Omental fat pad (tissue), 4 donors: ENCODE data around the gene PALD1. TPM values are rescaled to one million over a fixed set of nuclear protein-coding genes. Genes with fewer than 3 reads are reported as not detected.

ENCODE experiments used
- ATAC-seq: fragments of 150-250 bp; one replicate; pipeline ENCODE4 v1.9.1; 2016; ENCODE audit warnings: mild to moderate bottlenecking, moderate library complexity; ENCODE audit not compliant: low FRiP score
- DNase-seq: peaks from one replicate; pipeline ENCODE4 v3.0.0-alpha.2; 2019; ENCODE audit warnings: low spot score
- total RNA-seq, 4 donors: library from RNA; depleted of rRNA; stranded (reverse); fragments of >200 nt; gene quantifications; one replicate each; pipeline ENCODE4 v1.1.0, GENCODE V29; 2016
- TF ChIP-seq, protein P1 (sequence below), 3 donors: fragments of 450-650 bp; IDR thresholded peaks; one replicate each; pipeline ENCODE4 v1.5.1; 2016 to 2017; ENCODE audit warnings: antibody characterized with exemption in 3 of 3, mild to moderate bottlenecking in 3 of 3, moderate library complexity in 2 of 3

The PALD1 gene
- total RNA-seq, 4 donors from 2014 or later = 3.3 to 12.1 (median 8.0) TPM

DNA sequence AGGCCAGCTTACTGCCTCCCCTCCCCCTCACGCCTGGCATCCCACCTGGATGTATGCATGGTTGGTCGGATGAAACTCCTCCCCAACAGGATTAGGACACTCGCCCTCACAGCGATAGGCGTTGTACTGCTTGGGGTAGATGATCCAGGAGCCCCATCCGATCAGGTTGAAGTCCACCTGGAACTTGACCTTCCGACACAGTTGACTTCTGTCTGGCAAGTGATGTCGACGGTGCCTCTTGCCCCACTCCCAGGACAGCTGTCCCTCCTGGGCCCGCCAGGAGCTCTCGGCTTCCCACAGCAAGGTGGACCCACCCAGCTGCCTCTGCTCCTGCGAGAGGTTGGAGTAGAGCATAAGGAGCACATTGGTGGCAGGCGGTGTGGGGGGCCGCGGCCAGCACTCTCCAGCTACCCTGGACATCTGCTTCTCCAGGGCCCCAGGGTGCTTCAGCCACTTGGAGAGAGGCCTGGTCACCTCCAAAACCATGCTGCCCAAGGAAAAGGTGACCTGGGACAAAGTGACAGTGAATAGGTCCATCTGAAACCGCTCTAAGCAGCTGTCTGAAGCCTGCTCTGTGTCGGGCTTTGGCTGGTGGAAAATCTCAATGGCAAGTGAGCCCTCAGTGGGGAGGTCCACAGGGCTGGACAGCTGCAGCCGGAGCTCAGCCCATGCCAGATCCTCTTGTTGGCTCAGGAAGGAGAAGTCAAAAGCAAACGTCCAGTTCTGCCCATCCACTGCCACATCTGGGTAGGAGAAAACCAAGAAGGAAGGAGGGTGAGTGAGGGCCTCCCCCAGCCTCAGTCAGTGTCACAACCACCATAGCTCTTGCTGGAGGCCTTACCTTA, 43.1 kb upstream of the PALD1 start:
- TF ChIP-seq, protein P1, sequence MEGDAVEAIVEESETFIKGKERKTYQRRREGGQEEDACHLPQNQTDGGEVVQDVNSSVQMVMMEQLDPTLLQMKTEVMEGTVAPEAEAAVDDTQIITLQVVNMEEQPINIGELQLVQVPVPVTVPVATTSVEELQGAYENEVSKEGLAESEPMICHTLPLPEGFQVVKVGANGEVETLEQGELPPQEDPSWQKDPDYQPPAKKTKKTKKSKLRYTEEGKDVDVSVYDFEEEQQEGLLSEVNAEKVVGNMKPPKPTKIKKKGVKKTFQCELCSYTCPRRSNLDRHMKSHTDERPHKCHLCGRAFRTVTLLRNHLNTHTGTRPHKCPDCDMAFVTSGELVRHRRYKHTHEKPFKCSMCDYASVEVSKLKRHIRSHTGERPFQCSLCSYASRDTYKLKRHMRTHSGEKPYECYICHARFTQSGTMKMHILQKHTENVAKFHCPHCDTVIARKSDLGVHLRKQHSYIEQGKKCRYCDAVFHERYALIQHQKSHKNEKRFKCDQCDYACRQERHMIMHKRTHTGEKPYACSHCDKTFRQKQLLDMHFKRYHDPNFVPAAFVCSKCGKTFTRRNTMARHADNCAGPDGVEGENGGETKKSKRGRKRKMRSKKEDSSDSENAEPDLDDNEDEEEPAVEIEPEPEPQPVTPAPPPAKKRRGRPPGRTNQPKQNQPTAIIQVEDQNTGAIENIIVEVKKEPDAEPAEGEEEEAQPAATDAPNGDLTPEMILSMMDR (IDR thresholded peaks at IDR 0.05) = no peak
- DNase-seq (no peak), ATAC-seq (no peak)

DNA sequence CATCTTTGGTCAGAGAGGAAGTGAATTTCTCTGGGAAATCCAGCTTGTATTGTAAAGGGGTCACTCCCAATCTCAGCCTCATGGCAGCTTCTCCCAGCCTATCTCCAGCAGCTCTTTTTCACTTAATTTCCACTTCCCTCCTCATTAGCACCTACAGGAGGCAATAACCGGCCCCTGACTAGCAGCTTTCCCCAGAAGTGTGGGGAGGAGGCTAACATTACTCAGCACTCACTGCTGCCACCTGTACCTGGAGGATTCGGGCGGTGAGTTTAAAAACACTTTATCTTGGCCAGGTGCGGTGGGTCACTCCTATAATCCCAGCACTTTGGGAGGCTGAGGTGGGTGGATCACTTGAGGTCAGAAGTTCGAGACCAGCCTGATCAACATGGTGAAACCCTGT, 40.8 kb upstream of the PALD1 start:
- TF ChIP-seq, protein P1 (IDR thresholded peaks at IDR 0.05) = no peak

DNA sequence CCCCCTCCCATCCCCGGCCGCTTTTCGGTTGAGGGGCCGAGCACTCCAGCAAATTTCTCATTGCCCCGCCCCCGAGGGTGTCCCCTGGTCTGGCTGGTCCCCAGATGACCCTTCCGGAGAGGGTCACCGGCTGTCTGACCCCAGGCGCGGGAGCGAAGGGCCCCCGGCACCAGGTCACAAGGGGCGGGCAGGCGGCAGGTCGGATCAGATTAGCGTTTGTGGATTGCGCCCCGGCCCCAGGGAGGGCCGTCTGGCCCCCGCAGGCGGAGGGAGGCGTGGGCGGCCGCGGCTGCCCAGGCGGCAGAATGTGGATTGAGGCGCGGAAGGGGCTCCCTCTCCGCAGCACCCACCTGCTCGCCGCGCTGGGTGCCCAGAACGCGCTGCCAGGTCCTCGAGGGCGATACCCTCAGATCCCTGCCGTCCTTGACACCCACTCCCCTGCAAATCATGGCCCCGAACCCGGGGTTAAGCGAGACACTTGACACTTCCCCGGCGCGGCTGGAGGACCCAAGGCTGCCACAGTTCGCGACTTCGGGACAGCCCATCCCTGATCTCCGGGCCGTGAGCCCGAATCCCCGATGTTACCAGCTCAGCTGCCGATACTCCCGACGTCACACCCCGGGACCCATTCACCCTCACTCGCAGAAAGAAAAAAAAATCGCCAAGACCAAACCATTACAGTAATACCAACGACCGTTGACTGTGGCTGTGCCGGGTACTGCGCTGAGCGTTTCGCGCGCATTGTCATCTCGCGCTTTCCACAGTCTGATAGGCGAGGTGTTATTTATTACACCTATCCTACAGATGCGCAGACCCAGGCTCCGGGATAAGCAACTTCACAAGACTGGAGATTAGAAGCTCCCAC, 38.0 kb upstream of the PALD1 start:
- TF ChIP-seq, protein P1 (IDR thresholded peaks at IDR 0.05) = no peak
- DNase-seq (no peak), ATAC-seq (no peak)

More for the DNA sequence above, 40.8 kb upstream of the PALD1 start:
- no peak for ATAC-seq
- no peak for DNase-seq

DNA sequence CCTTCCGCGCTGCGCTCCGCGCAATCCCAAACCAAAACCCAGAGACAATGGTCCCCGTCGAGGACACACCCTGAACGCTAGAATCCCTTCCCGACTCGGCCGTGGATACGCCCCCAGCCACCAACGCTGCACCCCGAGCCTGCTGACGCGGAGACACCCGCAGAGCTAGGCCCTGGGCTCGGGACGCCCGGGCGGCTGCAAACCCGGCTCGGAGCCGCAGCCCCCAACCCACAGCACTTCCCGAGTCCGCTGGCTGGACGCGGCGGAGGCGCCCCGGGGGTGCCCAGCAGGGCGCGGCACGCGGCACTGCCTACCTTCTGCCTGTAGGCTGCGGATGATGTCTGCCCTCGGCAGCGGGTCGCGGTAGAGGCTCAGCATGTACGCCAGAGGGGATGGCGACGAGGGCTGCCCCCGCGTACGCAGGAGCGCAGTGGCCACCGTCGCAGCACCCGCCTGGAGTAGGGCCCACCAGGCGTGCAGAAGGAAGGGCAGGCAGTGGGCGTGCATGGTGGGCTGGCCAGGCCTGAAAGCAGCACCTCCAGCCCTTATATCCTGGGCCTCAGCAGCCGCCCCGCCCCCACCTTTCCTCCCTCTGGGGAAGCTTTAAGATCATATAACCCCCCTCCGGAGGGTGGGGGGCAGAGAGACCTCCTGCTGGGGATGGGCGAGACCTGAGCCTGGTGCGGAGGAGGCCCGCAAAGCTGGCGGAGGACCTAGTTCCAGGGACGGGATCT, 37.2 kb upstream of the PALD1 start, which contains the start of gene NODAL:
Gene NODAL, minus strand, starts transcription at position 521 of the 734 bp plus-strand sequence. Its CDS starts 14 bp downstream, at position 507.
- peak; percentile 34 for ATAC-seq
- TF ChIP-seq, protein P1 (IDR thresholded peaks at IDR 0.05) = no peak
- DNase-seq = no peak

DNA sequence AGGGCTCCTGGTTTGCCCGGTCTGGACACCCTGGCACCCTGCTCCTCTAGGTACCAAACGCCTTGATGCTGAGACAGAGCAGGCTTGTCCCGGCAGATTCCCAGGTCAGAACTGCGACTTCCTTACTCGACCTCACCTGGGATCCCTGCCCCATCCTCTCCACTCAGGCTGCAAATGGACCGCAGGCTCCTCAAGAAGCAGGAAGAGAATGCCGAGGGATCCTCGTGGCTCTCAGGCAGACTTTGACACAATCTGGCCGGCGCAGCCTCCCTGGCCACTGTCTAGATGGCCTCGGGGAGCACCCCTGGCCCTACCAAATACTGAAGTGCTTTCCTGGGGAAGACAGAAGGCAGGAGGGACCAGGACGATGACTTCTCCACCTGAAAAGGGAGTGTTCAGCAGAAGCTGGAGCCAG, 36.7 kb upstream of the PALD1 start:
- no peak for DNase-seq
- TF ChIP-seq, protein P1 (IDR thresholded peaks at IDR 0.05) = no peak
- no peak for ATAC-seq

DNA sequence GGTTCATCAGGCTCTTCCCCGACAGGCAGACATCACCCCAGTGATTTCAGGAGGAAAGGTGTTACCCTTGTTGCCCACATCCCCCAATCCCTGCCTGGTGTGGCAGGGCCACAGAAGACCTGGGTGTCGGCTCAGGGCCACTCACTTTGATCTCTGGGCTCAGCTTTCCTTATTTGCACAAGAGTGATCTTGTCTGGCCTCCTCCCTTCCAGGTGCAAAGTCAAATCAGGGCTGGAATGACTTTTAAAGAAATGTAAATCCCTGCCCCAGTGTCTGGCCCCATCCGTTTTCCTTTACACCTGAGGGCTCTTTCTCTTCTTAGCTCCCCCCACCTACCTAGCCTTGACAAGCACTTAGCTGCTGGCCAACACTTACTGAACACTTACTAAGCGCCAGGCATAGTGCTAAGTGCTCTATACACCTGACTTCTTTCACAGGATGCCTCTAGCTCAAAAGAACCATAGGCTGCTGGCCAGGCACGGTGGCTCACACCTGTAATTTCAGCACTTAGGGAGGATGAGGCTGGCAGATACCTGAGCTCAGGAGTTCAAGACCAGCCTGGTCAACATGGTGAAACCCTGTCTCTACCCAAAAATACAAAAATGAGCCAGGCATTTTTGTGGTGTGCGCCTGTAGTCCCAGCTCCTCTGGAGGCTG, 36.1 kb upstream of the PALD1 start:
- DNase-seq (no peak), ATAC-seq (no peak)
- TF ChIP-seq, protein P1 (IDR thresholded peaks at IDR 0.05) = no peak
